GM12873 (cell line): ENCODE measurements around the gene TLDC2.
A peak's percentile ranks its signal among the peaks of the same experiment; 100 is the strongest.

Experiments used
- TF ChIP-seq, protein P1 (sequence below): IDR thresholded peaks from 2 replicates; pipeline ENCODE4 v1.5.1; 2012; ENCODE audit warnings: low read depth, mild to moderate bottlenecking, moderate library complexity, low read length, control low read depth; ENCODE audit not compliant: insufficient read depth; ENCODE audit errors: missing control alignments

TLDC2 gene

DNA sequence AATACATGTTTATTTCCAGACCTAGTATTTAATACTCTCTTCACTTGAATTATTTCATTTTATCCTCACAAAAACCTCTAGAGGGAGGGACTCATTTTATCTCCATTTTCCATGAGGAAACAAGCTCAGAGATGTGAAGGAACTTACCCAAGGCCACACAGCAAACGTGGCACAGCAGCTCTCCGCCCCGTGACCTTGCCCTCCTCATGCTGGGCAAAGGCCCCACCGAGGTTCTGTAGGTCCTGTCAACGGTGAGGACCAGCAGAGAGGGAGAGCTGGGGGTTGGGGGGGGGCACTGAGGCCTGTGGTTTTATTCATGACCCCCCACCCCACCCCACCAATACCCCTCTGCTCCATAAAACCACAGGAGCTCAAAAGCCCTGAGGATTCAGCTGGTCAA is 40.9 kb upstream of the TLDC2 start:
- TF ChIP-seq, protein P1, sequence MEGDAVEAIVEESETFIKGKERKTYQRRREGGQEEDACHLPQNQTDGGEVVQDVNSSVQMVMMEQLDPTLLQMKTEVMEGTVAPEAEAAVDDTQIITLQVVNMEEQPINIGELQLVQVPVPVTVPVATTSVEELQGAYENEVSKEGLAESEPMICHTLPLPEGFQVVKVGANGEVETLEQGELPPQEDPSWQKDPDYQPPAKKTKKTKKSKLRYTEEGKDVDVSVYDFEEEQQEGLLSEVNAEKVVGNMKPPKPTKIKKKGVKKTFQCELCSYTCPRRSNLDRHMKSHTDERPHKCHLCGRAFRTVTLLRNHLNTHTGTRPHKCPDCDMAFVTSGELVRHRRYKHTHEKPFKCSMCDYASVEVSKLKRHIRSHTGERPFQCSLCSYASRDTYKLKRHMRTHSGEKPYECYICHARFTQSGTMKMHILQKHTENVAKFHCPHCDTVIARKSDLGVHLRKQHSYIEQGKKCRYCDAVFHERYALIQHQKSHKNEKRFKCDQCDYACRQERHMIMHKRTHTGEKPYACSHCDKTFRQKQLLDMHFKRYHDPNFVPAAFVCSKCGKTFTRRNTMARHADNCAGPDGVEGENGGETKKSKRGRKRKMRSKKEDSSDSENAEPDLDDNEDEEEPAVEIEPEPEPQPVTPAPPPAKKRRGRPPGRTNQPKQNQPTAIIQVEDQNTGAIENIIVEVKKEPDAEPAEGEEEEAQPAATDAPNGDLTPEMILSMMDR = no peak

DNA sequence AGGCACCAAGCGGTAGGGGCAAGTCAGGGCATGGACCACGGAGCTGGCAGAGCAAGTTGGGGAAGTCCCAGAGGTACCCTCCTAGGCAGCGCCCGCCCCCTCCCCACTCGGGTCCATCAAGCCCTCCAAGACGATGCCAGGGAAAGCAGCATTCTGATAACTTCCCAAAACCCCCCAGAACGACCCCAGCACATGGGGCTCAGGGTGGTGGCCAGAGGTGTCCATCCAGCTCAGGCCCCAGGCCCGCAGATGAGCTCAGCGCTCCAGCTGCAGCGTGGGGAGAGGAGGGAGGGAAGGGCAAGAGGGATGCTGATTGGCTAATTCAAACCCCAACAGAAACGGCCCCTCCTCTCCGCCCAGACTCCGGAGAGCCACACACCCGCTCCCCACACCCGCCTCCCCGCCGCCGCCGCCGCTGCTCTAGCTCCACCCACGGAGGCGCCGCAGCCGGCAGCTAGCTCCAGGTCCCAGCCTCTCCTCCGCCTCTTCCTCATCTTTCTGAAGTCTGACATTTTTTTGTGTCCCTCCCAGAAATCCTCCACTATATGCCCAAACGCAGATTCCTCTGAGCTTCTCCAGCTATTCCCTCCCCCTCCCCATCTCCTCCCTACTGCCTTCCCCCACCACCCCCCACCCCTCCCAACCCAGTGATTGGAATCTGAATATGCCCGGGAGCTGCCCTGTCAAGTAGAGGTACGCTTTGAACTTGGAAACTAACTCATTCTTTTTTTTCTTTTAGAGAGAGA is 40.3 kb upstream of the TLDC2 start:
- TF ChIP-seq, protein P1 = no peak

DNA sequence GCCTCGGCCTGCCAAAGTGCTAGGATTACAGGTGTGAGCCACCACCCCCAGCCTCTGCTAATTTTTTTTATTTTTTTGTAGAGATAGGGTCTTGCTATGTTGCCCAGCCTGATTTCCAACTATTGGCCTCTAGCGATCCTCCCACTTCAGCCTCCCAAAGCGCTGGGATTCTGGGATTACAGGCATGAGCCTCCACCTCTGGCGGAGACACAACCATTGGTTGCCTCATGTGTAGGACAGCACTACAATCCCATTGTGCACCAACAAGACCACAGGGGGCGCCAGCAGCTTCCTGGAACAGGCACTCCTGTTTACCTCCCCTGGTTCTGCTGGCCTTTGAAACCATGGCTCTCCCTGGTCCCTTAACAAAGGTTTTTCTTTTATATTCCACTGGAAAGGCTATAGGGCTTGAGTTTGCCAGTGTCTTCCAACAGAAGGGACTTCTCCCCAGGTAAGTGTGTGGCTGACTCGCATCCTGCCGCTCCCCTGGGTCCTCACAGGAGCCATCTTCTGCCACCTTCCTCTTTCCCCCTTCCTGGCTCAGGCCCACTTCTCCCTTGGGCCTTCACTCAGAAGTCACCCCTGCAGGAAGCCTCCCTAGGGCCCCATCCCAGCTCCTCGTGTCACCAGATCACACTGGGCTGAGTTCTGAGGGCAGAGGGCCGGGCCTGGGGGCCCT is 39.2 kb upstream of the TLDC2 start:
- TF ChIP-seq, protein P1 = peak; percentile 93

DNA sequence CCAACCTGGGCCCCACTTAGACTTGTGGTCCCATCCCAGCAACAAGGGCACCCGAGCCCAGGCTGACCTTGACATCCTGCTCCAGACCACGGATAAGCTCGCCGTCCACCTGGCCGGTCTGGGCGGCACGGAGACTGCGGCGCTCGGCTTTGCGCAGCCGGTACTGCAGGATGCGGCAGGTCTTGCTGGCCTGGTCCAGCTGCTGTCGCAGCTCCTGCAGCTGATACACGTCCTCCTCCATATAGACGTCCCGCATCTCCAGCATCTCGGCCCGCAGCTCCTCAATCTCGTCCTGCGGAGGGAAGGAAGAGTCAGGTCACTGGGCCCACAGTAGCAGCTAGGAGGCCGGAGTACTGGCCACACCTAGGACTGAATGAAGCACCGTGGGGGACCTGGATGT is 36.8 kb upstream of the TLDC2 start:
- TF ChIP-seq, protein P1 = no peak

DNA sequence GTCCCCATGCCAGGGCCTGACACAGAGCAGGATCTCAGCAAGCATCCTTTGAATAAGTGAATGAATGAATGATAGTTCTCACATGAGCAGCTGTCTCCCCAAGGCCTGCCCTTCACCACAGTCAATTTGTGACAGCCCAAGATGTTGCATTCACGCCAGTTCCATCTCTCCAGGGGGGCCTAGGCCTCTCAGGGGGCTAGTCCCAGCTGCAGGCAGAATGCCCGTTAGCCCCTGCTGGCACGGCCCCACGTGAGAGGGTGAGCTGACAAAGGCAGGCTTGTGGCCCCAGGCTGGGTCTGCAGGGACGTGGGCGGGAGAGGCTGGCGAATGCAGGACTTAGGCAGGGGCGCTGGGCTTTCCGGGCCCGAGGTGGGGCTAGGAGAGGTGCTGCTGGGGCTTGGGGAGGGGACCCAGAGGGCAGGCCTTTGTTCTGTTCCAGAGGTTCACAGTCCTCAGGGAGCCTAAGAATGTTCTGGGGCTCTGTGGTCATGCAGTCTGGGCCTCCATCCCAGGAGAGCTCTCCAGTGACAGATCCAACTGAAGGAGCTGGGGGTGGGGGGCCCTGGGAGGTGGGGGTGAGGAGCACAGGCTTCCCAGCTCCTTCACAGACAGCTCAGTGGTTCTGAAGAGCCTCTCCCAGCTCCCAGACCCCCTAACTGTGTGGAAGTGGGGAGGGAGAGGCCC is 30.5 kb upstream of the TLDC2 start:
- TF ChIP-seq, protein P1 = no peak

DNA sequence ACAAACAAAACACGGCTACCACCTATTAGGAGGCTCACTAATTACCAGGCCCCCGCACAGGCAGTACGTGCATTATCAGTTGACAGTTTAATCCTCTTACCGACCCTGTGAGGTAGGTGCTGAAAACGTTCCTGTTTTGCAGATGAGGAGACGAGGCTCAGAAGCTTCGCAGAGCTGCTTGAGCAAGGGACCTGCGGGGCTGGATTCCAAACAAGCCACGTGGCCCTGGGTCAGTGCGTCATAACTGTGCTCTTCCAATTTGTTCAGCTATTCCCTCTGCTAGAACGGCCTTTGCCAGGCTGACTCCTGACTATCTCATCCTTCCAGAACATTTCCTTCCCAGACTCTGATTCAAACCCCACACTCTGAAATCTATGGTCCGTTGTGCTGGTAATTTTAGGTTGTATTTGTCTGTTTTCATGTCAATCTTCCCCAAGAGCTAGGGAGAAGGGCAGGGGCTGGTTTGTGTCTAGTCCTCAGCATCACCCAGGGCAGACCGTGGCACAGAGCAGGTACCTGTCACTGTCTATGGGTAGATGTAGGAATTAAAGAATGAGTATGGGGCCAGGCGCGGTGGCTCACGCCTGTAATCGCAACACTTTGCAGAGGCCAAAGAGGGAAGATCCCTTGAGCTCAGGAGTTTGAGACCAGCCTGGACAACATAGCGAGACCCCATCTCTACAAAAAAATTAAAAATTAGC is 28.8 kb upstream of the TLDC2 start:
- TF ChIP-seq, protein P1 = no peak

DNA sequence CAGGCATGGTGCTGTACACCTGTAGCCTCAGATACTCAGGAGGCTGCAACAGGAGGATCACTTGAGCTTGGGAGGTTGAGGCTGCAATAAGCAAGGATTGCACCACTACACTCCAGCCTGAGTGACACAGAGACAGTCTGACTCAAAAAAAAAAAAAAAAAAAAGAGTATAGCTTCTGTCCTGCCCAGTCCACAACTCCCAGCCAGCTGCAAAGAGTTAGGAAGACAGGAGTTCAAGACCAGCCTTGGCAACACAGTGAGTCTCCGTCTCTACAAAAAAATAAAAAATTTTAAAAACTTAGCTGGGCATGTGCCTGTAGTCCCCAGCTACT is 28.3 kb upstream of the TLDC2 start:
- TF ChIP-seq, protein P1 = no peak
